Sigmoid colon (tissue), 7 donors: ENCODE measurements around the gene HSPB1. TPM values are rescaled to one million over a fixed set of nuclear protein-coding genes. Genes with fewer than 3 reads are reported as not detected.

Source experiments
- DNase-seq: peaks from one replicate; pipeline ENCODE4 v3.0.0-alpha.2; 2019
- H3K27ac ChIP-seq, 4 donors: fragments of 200-600 bp; sonication (generic); one replicate each; pipeline ENCODE4 v1.5.1; 2016 to 2019; ENCODE audit warnings: mild to moderate bottlenecking in 1 of 4
- H3K27me3 ChIP-seq, 3 donors: fragments of 200-600 bp; sonication (generic); one replicate each; pipeline ENCODE4 v1.5.1; 2019; ENCODE audit warnings: mild to moderate bottlenecking in 1 of 3
- H3K36me3 ChIP-seq, 4 donors: fragments of 200-600 bp; sonication (generic); one replicate each; pipeline ENCODE4 v1.5.1; 2016 to 2019
- H3K4me1 ChIP-seq, 4 donors: fragments of 200-600 bp; sonication (generic); one replicate each; pipeline ENCODE4 v1.5.1; 2017 to 2019
- H3K4me3 ChIP-seq, 4 donors: fragments of 200-600 bp; sonication (generic); one replicate each; pipeline ENCODE4 v1.5.1; 2017 to 2019; ENCODE audit warnings: mild to moderate bottlenecking in 2 of 4, moderate library complexity in 1 of 4
- H3K9me3 ChIP-seq, 4 donors: fragments of 200-600 bp in 3 of 4; sonication (generic) in 3 of 4; one replicate each; pipeline versions ENCODE4 v1.5.1 to v1.6.1; 2013 to 2019
- EP300 ChIP-seq, 4 donors: sonication (generic); formaldehyde crosslinking; IDR thresholded peaks; one replicate each; pipeline ENCODE4 v1.6.1; 2017; ENCODE audit warnings: antibody characterized with exemption in 4 of 4
- POLR2A ChIP-seq, 2 donors: fragments of 450-650 bp; IDR thresholded peaks; one replicate each; pipeline ENCODE4 v1.6.1; 2016; ENCODE audit warnings: antibody characterized with exemption in 2 of 2, mild to moderate bottlenecking in 2 of 2, moderate library complexity in 2 of 2
- POLR2AphosphoS5 ChIP-seq, 4 donors: sonication (generic); formaldehyde crosslinking; IDR thresholded peaks; one replicate each; pipeline ENCODE4 v1.6.1; 2017; ENCODE audit warnings: antibody characterized with exemption in 4 of 4
- WGBS, 2 donors: extraction: QIAGEN DNeasy Blood & Tissue Kit; methylation state at CpG; one replicate each; pipeline ENCODE4 v1.1.7; 2013; 5-methylcytosine and 5-hydroxymethylcytosine counted together
- intact Hi-C: fragments of 100-400 bp; cut with DNase I; formaldehyde crosslinking; loops from one replicate; pipeline ENCODE4 v1.15.1; 2023
- polyA plus RNA-seq, 3 donors: library from polyadenylated mRNA; stranded (reverse); fragments of 200-250 nt; gene quantifications; one replicate each; pipeline ENCODE4 v1.2.3, GENCODE V29; 2013
- total RNA-seq, 4 donors: library from RNA; depleted of rRNA; stranded (reverse); fragments of >200 nt; gene quantifications; one replicate each; pipeline ENCODE4 v1.1.0, GENCODE V29; 2016
- TF ChIP-seq, protein P1 (sequence below), 4 experiments: fragments of 450-650 bp in 3 of 4; fragments of 200-600 bp in 1 of 4; IDR thresholded peaks; one replicate each; pipeline ENCODE4 v1.5.1; 2016 to 2019; ENCODE audit warnings: antibody characterized with exemption in 4 of 4, mild to moderate bottlenecking in 3 of 4, moderate library complexity in 2 of 4
- donor health status: healthy with polysubstance abuse.
- donor health status: Bipolar disorder and iron deficiency.
- donor health status: healthy.

HSPB1 gene
- total and polyA plus RNA-seq, 7 donors: 202 to 2,528 (median 929) TPM

- H3K27ac ChIP-seq: peak overlapping the region in 1 of 4 donors; percentile 10
- intact Hi-C loops: no loop called here
- H3K4me3 ChIP-seq: no peak overlapping the region
- H3K27me3 ChIP-seq: no peaks in the 10 kb centered on the region
- no peaks in the 10 kb centered on the region for H3K9me3 ChIP-seq
- peak; percentile 14 for DNase-seq
- H3K4me1 ChIP-seq: peaks cover 0 to 23% (median 11%) of the 10 kb centered on the region in 4 donors
- 87 to 93% methylated on average over 5 of the region's 5 CpGs for WGBS, 2 donors
- TF ChIP-seq POLR2A (IDR thresholded peaks at IDR 0.05) (no peak), POLR2AphosphoS5 (IDR thresholded peaks at IDR 0.05) (no peak), EP300 (IDR thresholded peaks at IDR 0.05) (no peak)
- TF ChIP-seq, protein P1, sequence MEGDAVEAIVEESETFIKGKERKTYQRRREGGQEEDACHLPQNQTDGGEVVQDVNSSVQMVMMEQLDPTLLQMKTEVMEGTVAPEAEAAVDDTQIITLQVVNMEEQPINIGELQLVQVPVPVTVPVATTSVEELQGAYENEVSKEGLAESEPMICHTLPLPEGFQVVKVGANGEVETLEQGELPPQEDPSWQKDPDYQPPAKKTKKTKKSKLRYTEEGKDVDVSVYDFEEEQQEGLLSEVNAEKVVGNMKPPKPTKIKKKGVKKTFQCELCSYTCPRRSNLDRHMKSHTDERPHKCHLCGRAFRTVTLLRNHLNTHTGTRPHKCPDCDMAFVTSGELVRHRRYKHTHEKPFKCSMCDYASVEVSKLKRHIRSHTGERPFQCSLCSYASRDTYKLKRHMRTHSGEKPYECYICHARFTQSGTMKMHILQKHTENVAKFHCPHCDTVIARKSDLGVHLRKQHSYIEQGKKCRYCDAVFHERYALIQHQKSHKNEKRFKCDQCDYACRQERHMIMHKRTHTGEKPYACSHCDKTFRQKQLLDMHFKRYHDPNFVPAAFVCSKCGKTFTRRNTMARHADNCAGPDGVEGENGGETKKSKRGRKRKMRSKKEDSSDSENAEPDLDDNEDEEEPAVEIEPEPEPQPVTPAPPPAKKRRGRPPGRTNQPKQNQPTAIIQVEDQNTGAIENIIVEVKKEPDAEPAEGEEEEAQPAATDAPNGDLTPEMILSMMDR (IDR thresholded peaks at IDR 0.05): no peak
- H3K36me3 ChIP-seq: peaks cover 0 to 42% (median 16%) of the 10 kb centered on the region in 4 donors
Observed at GRCh38 chr7:76325811-76326210, 23.3 kb downstream of the HSPB1 start.

GRCh38 chr7:76326646-76327233 lies 24.3 kb downstream of the HSPB1 start:
- no peaks in the 10 kb centered on the region for H3K9me3 ChIP-seq
- no peak for DNase-seq
- peak in 1 of 4 donors; percentile 12 for TF ChIP-seq POLR2AphosphoS5 (IDR thresholded peaks at IDR 0.05)
- TF ChIP-seq POLR2A (IDR thresholded peaks at IDR 0.05): no peak
- TF ChIP-seq EP300 (IDR thresholded peaks at IDR 0.05): no peak
- TF ChIP-seq, protein P1 (IDR thresholded peaks at IDR 0.05): no peak
- peak overlapping the region in 1 of 4 donors; percentile 48 for H3K27ac ChIP-seq
- H3K4me3 ChIP-seq: no peak overlapping the region
- H3K27me3 ChIP-seq: no peaks in the 10 kb centered on the region
- 64 to 85% methylated on average over 5 of the region's 5 CpGs for WGBS, 2 donors
- H3K4me1 ChIP-seq: peaks cover 0 to 31% (median 12%) of the 10 kb centered on the region in 4 donors
- peaks cover 0 to 42% (median 16%) of the 10 kb centered on the region in 4 donors for H3K36me3 ChIP-seq
- intact Hi-C loops: no loop called here

GRCh38 chr7:76327610-76328009 lies 25.1 kb downstream of the HSPB1 start:
- Histone ChIP-seq H3K4me3 (no peak overlapping the region), H3K27me3 (no peaks in the 10 kb centered on the region), H3K9me3 (no peaks in the 10 kb centered on the region), H3K4me1 (peaks cover 0 to 40% (median 16%) of the 10 kb centered on the region in 4 donors), H3K36me3 (peaks cover 0 to 48% (median 16%) of the 10 kb centered on the region in 4 donors), H3K27ac (peak overlapping the region in 1 of 4 donors; percentile 48)
- WGBS, 2 donors: 51 to 64% methylated on average over 7 of the region's 7 CpGs
- intact Hi-C loops: no loop called here
- peak; percentile 4 for DNase-seq
- TF ChIP-seq, protein P1 (IDR thresholded peaks at IDR 0.05): no peak
- TF ChIP-seq POLR2AphosphoS5 (IDR thresholded peaks at IDR 0.05): no peak

GRCh38 chr7:76328389-76328788 lies 25.9 kb downstream of the HSPB1 start:
- Histone ChIP-seq H3K4me3 (no peak overlapping the region), H3K36me3 (peaks cover 0 to 48% (median 16%) of the 10 kb centered on the region in 4 donors), H3K9me3 (no peaks in the 10 kb centered on the region), H3K4me1 (peaks cover 0 to 47% (median 24%) of the 10 kb centered on the region in 4 donors), H3K27me3 (no peaks in the 10 kb centered on the region), H3K27ac (peak overlapping the region in 1 of 4 donors; percentile 48)
- TF ChIP-seq EP300 (IDR thresholded peaks at IDR 0.05) (no peak), POLR2A (IDR thresholded peaks at IDR 0.05) (no peak), POLR2AphosphoS5 (IDR thresholded peaks at IDR 0.05) (no peak)
- TF ChIP-seq, protein P1 (IDR thresholded peaks at IDR 0.05): no peak
- 86 to 88% methylated on average over 15 of the region's 15 CpGs for WGBS, 2 donors
- DNase-seq: peak; percentile 37
- intact Hi-C loops: no loop called here
